Ectodermal cell (in vitro differentiated cells): ENCODE measurements around the gene POLN.

Source experiments
- H3K27ac ChIP-seq: 2 replicates; pipeline ENCODE4 v1.7.0; 2013; ENCODE audit warnings: mild to moderate bottlenecking, low read depth, low read length; ENCODE audit not compliant: insufficient read depth, poor library complexity, severe bottlenecking
- H3K27me3 ChIP-seq: 2 replicates; pipeline ENCODE4 v1.7.0; 2013; ENCODE audit warnings: mild to moderate bottlenecking, low read length; ENCODE audit not compliant: insufficient read depth, control insufficient read depth, poor library complexity, severe bottlenecking
- H3K36me3 ChIP-seq: one replicate; pipeline ENCODE4 v1.7.0; 2013; ENCODE audit warnings: low read length; ENCODE audit not compliant: control insufficient read depth, insufficient read depth
- H3K4me1 ChIP-seq: one replicate; pipeline ENCODE4 v1.7.0; 2013; ENCODE audit warnings: low read length; ENCODE audit not compliant: control insufficient read depth, insufficient read depth
- H3K4me3 ChIP-seq: 2 replicates; pipeline ENCODE4 v1.7.0; 2013; ENCODE audit warnings: low read depth, low read length, control low read depth; ENCODE audit not compliant: insufficient read depth
- H3K9me3 ChIP-seq: 2 replicates; pipeline ENCODE4 v1.7.0; 2013; ENCODE audit warnings: mild to moderate bottlenecking, low read length, moderate library complexity; ENCODE audit not compliant: control insufficient read depth
- WGBS, 2 experiments: methylation state at CpG; one replicate each; pipeline ENCODE4 v1.1.7; 2013; ENCODE audit warnings: missing lambda C conversion rate in 2 of 2; 5-methylcytosine and 5-hydroxymethylcytosine counted together

The POLN gene

GRCh38 chr4:2262145-2262943, 20.4 kb upstream of the POLN start:
- peak overlapping the region; percentile 50 for H3K4me3 ChIP-seq
- H3K36me3 ChIP-seq: no peaks in the 10 kb centered on the region
- H3K9me3 ChIP-seq: no peaks in the 10 kb centered on the region
- WGBS, 2 experiments: 1 to 2% methylated on average over 98 of the region's 98 CpGs
- peak overlapping the region; percentile 65 for H3K27ac ChIP-seq
- H3K4me1 ChIP-seq: peaks cover 29% of the 10 kb centered on the region
- H3K27me3 ChIP-seq: no peaks in the 10 kb centered on the region

GRCh38 chr4:2261853-2262144, 19.9 kb upstream of the POLN start, which contains the start of gene MXD4:
Gene MXD4, minus strand, starts transcription at chr4:2262109. Its CDS starts 129 bp downstream, at chr4:2261980.
- Histone ChIP-seq H3K27me3 (no peaks in the 10 kb centered on the region), H3K9me3 (no peaks in the 10 kb centered on the region), H3K27ac (peak within 1 kb of the TSS; percentile 65), H3K4me1 (peaks cover 29% of the 10 kb centered on the region), H3K4me3 (peak within 1 kb of the TSS; percentile 70), H3K36me3 (no peaks in the 10 kb centered on the region)
- 1% methylated on average over 46 of the region's 46 CpGs for WGBS, 2 experiments

GRCh38 chr4:2261110-2261852, 19.4 kb upstream of the POLN start:
- H3K4me1 ChIP-seq: peaks cover 25% of the 10 kb centered on the region
- H3K36me3 ChIP-seq: no peaks in the 10 kb centered on the region
- 1% methylated on average over 91 of the region's 91 CpGs for WGBS, 2 experiments
- no peaks in the 10 kb centered on the region for H3K27me3 ChIP-seq
- H3K27ac ChIP-seq: no peak overlapping the region
- H3K4me3 ChIP-seq: peak overlapping the region; percentile 70
- H3K9me3 ChIP-seq: no peaks in the 10 kb centered on the region

GRCh38 chr4:2260344-2261109, 18.6 kb upstream of the POLN start:
- Histone ChIP-seq H3K4me1 (peaks cover 25% of the 10 kb centered on the region), H3K27ac (no peak overlapping the region), H3K4me3 (peak overlapping the region; percentile 70), H3K9me3 (no peaks in the 10 kb centered on the region), H3K27me3 (no peaks in the 10 kb centered on the region), H3K36me3 (no peaks in the 10 kb centered on the region)
- 73% methylated on average over 23 of the region's 23 CpGs for WGBS, 2 experiments

GRCh38 chr4:2259541-2260343, 17.8 kb upstream of the POLN start:
- no peaks in the 10 kb centered on the region for H3K36me3 ChIP-seq
- no peaks in the 10 kb centered on the region for H3K9me3 ChIP-seq
- peak overlapping the region; percentile 70 for H3K4me3 ChIP-seq
- H3K4me1 ChIP-seq: peaks cover 23% of the 10 kb centered on the region
- no peak overlapping the region for H3K27ac ChIP-seq
- WGBS, 2 experiments: 93% methylated on average over 15 of the region's 15 CpGs
- H3K27me3 ChIP-seq: no peaks in the 10 kb centered on the region

GRCh38 chr4:2259036-2259540, 17.2 kb upstream of the POLN start:
- H3K4me3 ChIP-seq: no peak overlapping the region
- no peaks in the 10 kb centered on the region for H3K9me3 ChIP-seq

GRCh38 chr4:2258091-2259035, 16.4 kb upstream of the POLN start:
- H3K27me3 ChIP-seq: no peaks in the 10 kb centered on the region
- H3K4me3 ChIP-seq: no peak overlapping the region
- H3K36me3 ChIP-seq: no peaks in the 10 kb centered on the region
- 91 to 92% methylated on average over 18 of the region's 18 CpGs for WGBS, 2 experiments
- H3K9me3 ChIP-seq: no peaks in the 10 kb centered on the region
- no peak overlapping the region for H3K27ac ChIP-seq
- H3K4me1 ChIP-seq: peaks cover 11% of the 10 kb centered on the region

More at GRCh38 chr4:2259036-2259540, 17.2 kb upstream of the POLN start:
- WGBS, 2 experiments: 95% methylated on average over 13 of the region's 13 CpGs
- Histone ChIP-seq H3K27ac (no peak overlapping the region), H3K4me1 (peaks cover 17% of the 10 kb centered on the region), H3K27me3 (no peaks in the 10 kb centered on the region), H3K36me3 (no peaks in the 10 kb centered on the region)

- H3K9me3 ChIP-seq: no peaks in the 10 kb centered on the region
- H3K4me1 ChIP-seq: peaks cover 7% of the 10 kb centered on the region
- H3K4me3 ChIP-seq: no peak overlapping the region
- no peaks in the 10 kb centered on the region for H3K36me3 ChIP-seq
- H3K27ac ChIP-seq: no peak overlapping the region
- 92 to 94% methylated on average over 14 of the region's 14 CpGs for WGBS, 2 experiments
- H3K27me3 ChIP-seq: no peaks in the 10 kb centered on the region
Measured at GRCh38 chr4:2257361-2258081, 15.6 kb upstream of the POLN start.
